Osteoblast (primary cell): ENCODE data around the gene ST6GALNAC5. TPM values are rescaled to one million over a fixed set of nuclear protein-coding genes. Genes with fewer than 3 reads are reported as not detected.

Experiments used
- DNase-seq: peaks from one replicate; pipeline ENCODE4 v3.0.0; 2011; ENCODE audit warnings: low spot score, mixed read lengths; ENCODE audit not compliant: insufficient read length; ENCODE audit errors: missing footprints
- H2AFZ ChIP-seq: 2 replicates; pipeline ENCODE4 v1.6.0; 2011; ENCODE audit warnings: mild to moderate bottlenecking, low read length
- H3K27ac ChIP-seq: 2 replicates; pipeline ENCODE4 v1.5.1; 2011; ENCODE audit warnings: mild to moderate bottlenecking, low read depth, low read length, moderate library complexity
- H3K27me3 ChIP-seq: 2 replicates; pipeline ENCODE4 v1.6.0; 2012; ENCODE audit warnings: mild to moderate bottlenecking, control low read depth, inconsistent platforms, low read length, moderate library complexity; ENCODE audit not compliant: insufficient read depth
- H3K36me3 ChIP-seq: 2 replicates; pipeline ENCODE4 v1.5.1; 2011; ENCODE audit warnings: mild to moderate bottlenecking, low read length, control low read depth, moderate library complexity; ENCODE audit not compliant: insufficient read depth
- H3K4me1 ChIP-seq: 2 replicates; pipeline ENCODE4 v1.5.1; 2011; ENCODE audit warnings: mild to moderate bottlenecking, low read length, control low read depth, moderate library complexity; ENCODE audit not compliant: insufficient read depth
- H3K4me2 ChIP-seq: 2 replicates; pipeline ENCODE4 v1.6.0; 2011; ENCODE audit warnings: mild to moderate bottlenecking, low read length; ENCODE audit not compliant: insufficient read depth
- H3K4me3 ChIP-seq: fragments of 200-600 bp; sonication (generic); 3 replicates; pipeline ENCODE4 v1.5.1; 2012; ENCODE audit warnings: mild to moderate bottlenecking, low read length, inconsistent platforms; ENCODE audit not compliant: insufficient read depth
- H3K79me2 ChIP-seq: 2 replicates; pipeline ENCODE4 v1.6.0; 2012; ENCODE audit warnings: mild to moderate bottlenecking, low read length, control low read depth, inconsistent platforms; ENCODE audit not compliant: insufficient read depth
- H3K9me3 ChIP-seq: 2 replicates; pipeline ENCODE4 v1.5.1; 2011; ENCODE audit warnings: low read depth, low read length, control low read depth
- H4K20me1 ChIP-seq: 2 replicates; pipeline ENCODE4 v1.6.0; 2012; ENCODE audit warnings: mild to moderate bottlenecking, low read length, control low read depth; ENCODE audit not compliant: insufficient read depth
- total RNA-seq: library from RNA; depleted of rRNA; stranded (reverse); fragments of >200 nt; gene quantifications from 2 replicates; pipeline ENCODE4 v1.2.3, GENCODE V29; 2012
- TF ChIP-seq, protein P1 (sequence below): IDR thresholded peaks from 2 replicates; pipeline ENCODE4 v1.5.1; 2011; ENCODE audit warnings: mild to moderate bottlenecking, low read depth, low read length, moderate library complexity; ENCODE audit errors: extremely low read depth

Gene ST6GALNAC5
- total RNA-seq, 1 donor, result 1.1 TPM

GRCh38 chr1:76929136-76929535 lies 61.9 kb downstream of the ST6GALNAC5 start:
- no peak overlapping the region for H3K4me2 ChIP-seq
- peaks cover 3% of the 10 kb centered on the region for H3K27me3 ChIP-seq
- no peak overlapping the region for H2AFZ ChIP-seq
- no peaks in the 10 kb centered on the region for H3K79me2 ChIP-seq
- no peaks in the 10 kb centered on the region for H3K36me3 ChIP-seq
- no peaks in the 10 kb centered on the region for H3K4me1 ChIP-seq
- DNase-seq, result no peak
- H3K9me3 ChIP-seq, result no peaks in the 10 kb centered on the region
- TF ChIP-seq, protein P1, sequence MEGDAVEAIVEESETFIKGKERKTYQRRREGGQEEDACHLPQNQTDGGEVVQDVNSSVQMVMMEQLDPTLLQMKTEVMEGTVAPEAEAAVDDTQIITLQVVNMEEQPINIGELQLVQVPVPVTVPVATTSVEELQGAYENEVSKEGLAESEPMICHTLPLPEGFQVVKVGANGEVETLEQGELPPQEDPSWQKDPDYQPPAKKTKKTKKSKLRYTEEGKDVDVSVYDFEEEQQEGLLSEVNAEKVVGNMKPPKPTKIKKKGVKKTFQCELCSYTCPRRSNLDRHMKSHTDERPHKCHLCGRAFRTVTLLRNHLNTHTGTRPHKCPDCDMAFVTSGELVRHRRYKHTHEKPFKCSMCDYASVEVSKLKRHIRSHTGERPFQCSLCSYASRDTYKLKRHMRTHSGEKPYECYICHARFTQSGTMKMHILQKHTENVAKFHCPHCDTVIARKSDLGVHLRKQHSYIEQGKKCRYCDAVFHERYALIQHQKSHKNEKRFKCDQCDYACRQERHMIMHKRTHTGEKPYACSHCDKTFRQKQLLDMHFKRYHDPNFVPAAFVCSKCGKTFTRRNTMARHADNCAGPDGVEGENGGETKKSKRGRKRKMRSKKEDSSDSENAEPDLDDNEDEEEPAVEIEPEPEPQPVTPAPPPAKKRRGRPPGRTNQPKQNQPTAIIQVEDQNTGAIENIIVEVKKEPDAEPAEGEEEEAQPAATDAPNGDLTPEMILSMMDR, result no peak
- no peak overlapping the region for H3K4me3 ChIP-seq
- no peak overlapping the region for H3K27ac ChIP-seq
- no peaks in the 10 kb centered on the region for H4K20me1 ChIP-seq

DNA sequence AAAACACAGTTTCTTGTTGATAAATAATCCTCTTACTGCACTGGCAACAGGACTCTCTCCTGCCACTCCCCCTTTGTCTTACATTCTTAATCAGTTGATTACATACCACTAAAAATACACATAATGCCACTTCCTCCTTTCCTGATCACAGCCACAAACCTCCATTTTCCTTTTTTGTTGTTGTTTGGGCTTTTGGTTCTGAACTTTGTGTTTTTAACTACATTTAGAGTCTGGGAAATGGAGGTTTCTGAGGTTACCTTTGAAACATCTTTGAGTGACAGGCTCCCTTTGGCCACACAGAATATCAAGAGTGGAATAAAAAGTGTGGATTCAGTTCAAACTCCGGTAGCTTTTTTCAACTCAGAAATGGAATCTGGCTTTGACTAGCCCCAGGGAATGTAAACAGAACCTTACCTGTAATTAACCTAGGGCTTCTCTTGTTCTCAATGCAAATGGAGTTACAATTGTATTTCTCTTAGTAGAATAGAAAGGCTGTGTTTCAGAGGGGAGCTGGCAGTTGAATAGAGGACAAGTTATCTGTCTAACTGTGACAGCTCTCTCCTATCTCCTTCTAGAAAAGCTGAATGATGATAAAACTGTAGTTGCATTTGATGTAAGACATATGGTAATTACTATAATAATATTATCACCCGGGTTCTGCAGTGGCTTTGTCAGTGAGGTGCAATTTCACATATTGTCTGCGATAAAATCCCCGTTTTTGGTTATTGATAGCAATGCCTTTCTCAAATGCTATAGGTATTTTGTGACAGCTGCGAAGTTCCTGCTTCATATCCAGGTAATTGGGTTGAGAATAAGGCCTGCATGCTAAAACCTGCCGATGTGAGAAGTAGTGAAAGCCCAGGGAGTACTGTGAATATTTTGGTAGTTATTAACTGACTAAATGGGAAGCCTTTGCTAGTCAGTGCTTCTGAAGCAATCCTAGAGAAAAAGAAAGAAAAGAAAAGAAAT lies 66.9 kb downstream of the ST6GALNAC5 start:
- DNase-seq, result no peak
- H3K79me2 ChIP-seq, result no peaks in the 10 kb centered on the region
- no peaks in the 10 kb centered on the region for H3K9me3 ChIP-seq
- TF ChIP-seq, protein P1, result no peak
- H3K4me1 ChIP-seq, result peaks cover 4% of the 10 kb centered on the region
- H3K4me2 ChIP-seq, result no peak overlapping the region
- no peaks in the 10 kb centered on the region for H3K36me3 ChIP-seq
- no peak overlapping the region for H2AFZ ChIP-seq
- no peaks in the 10 kb centered on the region for H3K27me3 ChIP-seq
- H4K20me1 ChIP-seq, result no peaks in the 10 kb centered on the region
- no peak overlapping the region for H3K27ac ChIP-seq
- H3K4me3 ChIP-seq, result no peak overlapping the region

DNA sequence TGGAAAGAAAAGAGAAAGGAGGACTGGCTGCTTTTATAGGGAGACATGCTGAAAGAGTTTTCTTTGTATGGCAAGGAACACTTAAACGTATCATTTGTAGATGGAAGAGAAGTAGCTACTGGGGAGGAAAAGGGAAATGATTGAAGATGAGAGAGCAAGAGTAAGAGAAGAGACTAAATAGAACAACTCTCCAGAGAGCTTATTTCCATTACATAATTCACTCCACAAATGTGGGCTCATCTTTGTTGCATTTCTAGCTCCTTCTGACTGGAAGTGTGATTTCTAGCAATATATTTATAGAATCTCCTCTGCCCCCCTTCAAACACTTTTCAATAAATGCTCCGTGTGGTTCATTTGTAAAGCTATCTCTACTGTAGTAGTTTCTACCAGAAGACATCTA lies 71.0 kb downstream of the ST6GALNAC5 start:
- H3K27me3 ChIP-seq, result no peaks in the 10 kb centered on the region
- H3K79me2 ChIP-seq, result no peaks in the 10 kb centered on the region
- H3K4me2 ChIP-seq, result no peak overlapping the region
- no peaks in the 10 kb centered on the region for H4K20me1 ChIP-seq
- H3K36me3 ChIP-seq, result no peaks in the 10 kb centered on the region
- H3K4me1 ChIP-seq, result peaks cover 13% of the 10 kb centered on the region
- H3K9me3 ChIP-seq, result no peaks in the 10 kb centered on the region
- H2AFZ ChIP-seq, result no peak overlapping the region
- H3K27ac ChIP-seq, result no peak overlapping the region
- H3K4me3 ChIP-seq, result no peak overlapping the region
- TF ChIP-seq, protein P1, result no peak
- DNase-seq, result no peak

DNA sequence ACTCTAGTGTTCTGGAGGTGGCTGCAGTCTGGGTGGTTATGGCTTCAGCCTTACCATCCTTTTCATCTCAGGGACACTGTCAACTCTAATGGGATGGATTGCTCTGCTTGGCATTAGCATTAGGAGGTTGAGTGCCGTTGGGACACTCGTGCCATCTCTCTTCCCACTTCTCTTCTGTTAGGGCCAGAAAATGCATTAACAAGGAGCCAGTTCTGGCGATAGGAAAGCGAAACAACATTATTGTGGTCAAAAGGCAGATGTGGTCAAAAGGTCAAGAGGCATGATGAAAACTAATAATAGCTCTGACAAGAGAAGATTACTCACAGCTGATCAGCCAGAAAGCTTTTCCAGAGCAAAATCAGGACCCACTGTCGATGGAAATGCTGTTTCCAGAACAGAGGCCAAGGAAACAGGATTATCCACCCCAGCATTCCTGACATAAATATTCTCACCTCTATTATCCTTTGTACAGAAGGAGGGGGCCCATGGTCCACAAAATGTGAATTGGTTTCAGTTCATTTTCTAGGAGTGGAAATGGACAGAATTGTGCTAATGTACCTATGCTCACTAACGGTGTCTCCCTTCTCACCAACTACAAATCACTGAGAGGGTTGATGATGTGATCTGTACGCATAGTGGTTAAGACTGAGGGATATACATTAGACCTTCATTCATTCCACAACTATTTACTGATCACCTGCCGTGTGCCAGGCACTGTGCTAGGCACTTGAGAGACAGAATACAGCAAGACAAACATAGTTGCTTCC lies 72.0 kb downstream of the ST6GALNAC5 start:
- TF ChIP-seq, protein P1, result no peak
- peaks cover 19% of the 10 kb centered on the region for H3K4me1 ChIP-seq
- H3K79me2 ChIP-seq, result no peaks in the 10 kb centered on the region
- H3K27me3 ChIP-seq, result no peaks in the 10 kb centered on the region
- no peaks in the 10 kb centered on the region for H3K36me3 ChIP-seq
- H4K20me1 ChIP-seq, result no peaks in the 10 kb centered on the region
- no peak for DNase-seq
- no peak overlapping the region for H3K27ac ChIP-seq
- no peaks in the 10 kb centered on the region for H3K9me3 ChIP-seq
- no peak overlapping the region for H2AFZ ChIP-seq
- H3K4me3 ChIP-seq, result no peak overlapping the region
- peak overlapping the region; percentile 44 for H3K4me2 ChIP-seq
